Erythroblast (primary cell): ENCODE data around the gene MTHFR.

ENCODE experiments used
- GATA1 ChIP-seq: IDR thresholded peaks from 2 replicates; pipeline ENCODE4 v1.6.1; 2011; ENCODE audit warnings: low read depth, mild to moderate bottlenecking, control low read depth, low read length, moderate library complexity
- POLR2A ChIP-seq: IDR thresholded peaks from 2 replicates; pipeline ENCODE4 v1.6.1; 2011; ENCODE audit warnings: mild to moderate bottlenecking, low read length

DNA sequence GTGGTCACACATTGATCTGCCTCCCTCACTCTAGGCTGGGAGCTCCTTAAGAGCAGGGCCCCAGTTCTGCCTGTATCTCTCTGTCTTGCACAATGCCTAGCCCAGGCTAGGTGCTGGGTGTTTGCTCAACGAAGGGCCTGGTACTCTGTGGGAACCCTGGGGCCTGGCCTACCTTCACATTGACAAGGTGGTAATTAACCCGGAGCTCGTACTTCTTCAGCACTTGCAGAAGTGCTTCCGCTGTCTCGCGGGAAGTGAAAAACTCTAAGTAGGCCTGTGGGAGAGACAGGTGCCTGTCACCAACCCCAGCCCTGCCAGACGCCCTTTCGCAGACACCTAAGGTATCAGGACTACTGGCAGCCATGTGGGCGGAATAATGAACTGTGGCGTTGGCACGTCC lies 13.7 kb downstream of the MTHFR start:
- TF ChIP-seq POLR2A (no peak), GATA1 (no peak)
